GM23248 (cell line): ENCODE results near the gene DARS2.

ENCODE experiments used
- EZH2 ChIP-seq: fragments of 200-600 bp; sonication (generic); IDR thresholded peaks from 2 replicates; pipeline ENCODE4 v1.6.1; 2018; ENCODE audit warnings: antibody characterized with exemption, mild to moderate bottlenecking; ENCODE audit not compliant: insufficient read depth, poor library complexity, severe bottlenecking
- EZH2phosphoT487 ChIP-seq: fragments of 200-600 bp; sonication (generic); IDR thresholded peaks from 2 replicates; pipeline ENCODE4 v1.6.1; 2018; ENCODE audit warnings: antibody characterized with exemption, moderate library complexity, mild to moderate bottlenecking, low read depth; ENCODE audit not compliant: insufficient read depth

DNA sequence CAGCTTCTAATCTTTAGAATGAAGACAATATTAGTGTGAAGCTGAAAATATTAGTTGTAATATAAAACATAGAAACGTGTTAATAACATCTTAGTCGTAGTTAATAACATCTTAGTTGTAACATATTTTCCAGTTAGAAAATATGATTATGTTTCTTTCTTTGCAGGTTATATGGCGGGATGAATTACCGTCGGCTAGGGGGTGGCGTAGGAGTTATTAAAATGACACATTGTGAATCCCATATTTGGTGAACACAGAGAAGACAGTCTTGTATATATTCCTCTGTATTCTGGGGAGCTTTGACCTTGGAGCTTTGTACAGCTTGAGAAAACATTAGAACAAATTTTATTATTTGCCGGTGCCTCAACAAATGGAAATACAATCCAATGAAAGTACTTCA is 39.5 kb upstream of the DARS2 start:
- TF ChIP-seq EZH2phosphoT487 (no peak), EZH2 (no peak)
